Panc1 (cell line): ENCODE results near the gene B3GALT4. TPM values are rescaled to one million over a fixed set of nuclear protein-coding genes. Genes with fewer than 3 reads are reported as not detected.

Experiments
- ATAC-seq: fragments of 200-7000 bp; cut with Tn5 transposase; 2 replicates; pipeline ENCODE4 v1.9.1; 2020; ENCODE audit warnings: mild to moderate bottlenecking, moderate library complexity
- BruUV-seq: library from RNA; stranded (reverse); fragments of 400-500 nt; replicated peaks from 2 replicates; lab custom pipeline; 2021; lab: Mats Ljungman, UMichigan
- CTCF ChIA-PET: fragments of 300-600 bp; sonication (Branson Sonifier 250); formaldehyde crosslinking; loops from one replicate; lab custom pipeline; 2022; ENCODE audit warnings: antibody characterized with exemption; lab: Charles Lee
- POLR2A ChIA-PET: fragments of 300-600 bp; sonication (Branson Sonifier 250); formaldehyde crosslinking; loops from one replicate; lab custom pipeline; 2022; ENCODE audit warnings: antibody characterized with exemption; lab: Charles Lee
- DNase-seq: peaks from one replicate; pipeline ENCODE4 v3.0.0-alpha.2; 2010; ENCODE audit warnings: low read depth, low spot score
- H3K27ac ChIP-seq: 2 replicates; pipeline ENCODE4 v1.5.1; 2011; ENCODE audit warnings: mild to moderate bottlenecking, low read length, inconsistent platforms
- H3K27me3 ChIP-seq: fragments of 200-500 bp; sonication (Bioruptor generic); 2 replicates; pipeline ENCODE4 v1.6.0; 2014; ENCODE audit warnings: low read length, inconsistent platforms; ENCODE audit not compliant: control insufficient read depth, insufficient read depth
- H3K36me3 ChIP-seq: fragments of 200-500 bp; sonication (Bioruptor generic); 2 replicates; pipeline ENCODE4 v1.5.1; 2014; ENCODE audit warnings: inconsistent platforms, mild to moderate bottlenecking, low read length, moderate library complexity; ENCODE audit not compliant: control insufficient read depth, insufficient read depth
- H3K4me1 ChIP-seq: 2 replicates; pipeline ENCODE4 v1.5.1; 2011; ENCODE audit warnings: inconsistent platforms, mild to moderate bottlenecking, low read length, moderate library complexity; ENCODE audit not compliant: control insufficient read depth, insufficient read depth
- H3K4me3 ChIP-seq, 2 experiments: 2 replicates each; pipeline ENCODE4 v1.5.1; 2011 to 2012; ENCODE audit warnings: low read depth in 2 of 2, low read length in 2 of 2, mild to moderate bottlenecking in 2 of 2, inconsistent platforms in 1 of 2, moderate library complexity in 1 of 2
- H3K9me3 ChIP-seq: fragments of 200-500 bp; sonication (Bioruptor generic); 2 replicates; pipeline ENCODE4 v1.5.1; 2014; ENCODE audit warnings: low read depth, mild to moderate bottlenecking, inconsistent platforms, low read length, moderate library complexity; ENCODE audit not compliant: control insufficient read depth, insufficient read depth
- POLR2AphosphoS5 ChIP-seq: IDR thresholded peaks from 2 replicates; pipeline ENCODE4 v1.6.1; 2012; ENCODE audit warnings: mild to moderate bottlenecking, low read depth, low read length, moderate library complexity
- SIN3A ChIP-seq: IDR thresholded peaks from 2 replicates; pipeline ENCODE4 v1.6.1; 2012; ENCODE audit warnings: low read depth, mild to moderate bottlenecking, low read length, moderate library complexity, borderline replicate concordance; ENCODE audit not compliant: insufficient read depth
- TCF7L2 ChIP-seq: IDR thresholded peaks from 2 replicates; pipeline ENCODE4 v1.6.1; 2011; ENCODE audit warnings: mild to moderate bottlenecking, low read depth, low read length, inconsistent platforms
- in situ Hi-C: cut with HindIII; loops from 2 replicates; pipeline ENCODE4 v1.10.0; 2016; ENCODE audit warnings: low sequenced_read_pairs, low pct_unique_long_range_greater_than_20kb
- intact Hi-C: fragments of 100-400 bp; cut with micrococcal nuclease; formaldehyde crosslinking; loops from one replicate; pipeline ENCODE4 v1.10.0; 2022; ENCODE audit not compliant: unreplicated experiment
- total RNA-seq: library from RNA; stranded (reverse); gene quantifications from one replicate; pipeline ENCODE4 v1.2.1, GENCODE V29; 2021; ENCODE audit not compliant: unreplicated experiment
- TF ChIP-seq, protein P1 (sequence below), 2 experiments: IDR thresholded peaks; 2 replicates each; pipeline ENCODE4 v1.6.1; 2011 to 2012; ENCODE audit warnings: low read depth in 2 of 2, control low read depth in 1 of 2, low read length in 1 of 2, mild to moderate bottlenecking in 1 of 2, moderate library complexity in 1 of 2; ENCODE audit not compliant: insufficient read depth in 1 of 2
- TF ChIP-seq, protein P2 (sequence below): fragments of 450-650 bp; IDR thresholded peaks from 2 replicates; pipeline ENCODE4 v1.5.1; 2017; ENCODE audit warnings: mild to moderate bottlenecking

B3GALT4 gene
- total RNA-seq, 1 experiment from 2014 or later: 6.0 TPM

GRCh38 chr6:33288141-33288920, 11.4 kb downstream of the B3GALT4 start:
- Histone ChIP-seq H3K27ac (peak overlapping the region; percentile 95), H3K4me3 (peak overlapping the region; percentile 91 to 97), H3K36me3 (peaks cover 13% of the 10 kb centered on the region), H3K27me3 (no peaks in the 10 kb centered on the region), H3K4me1 (peaks cover 19% of the 10 kb centered on the region), H3K9me3 (no peaks in the 10 kb centered on the region)
- intact Hi-C loops (no loop called here), in situ Hi-C loops (no loop called here)
- POLR2A ChIA-PET: interaction anchor here (0.7 to 1.9 kb wide), 2 partner anchors 10 to 342 kb away, joined by 9 to 11 read pairs; partner anchors contain the start of gene B3GALT4
- peak; percentile 3; the same call in 1 of the 2 replicates for ATAC-seq
- CTCF ChIA-PET: interaction anchor here (0.6 to 1.6 kb wide), 2 partner anchors 11 to 43 kb away, joined by 4 to 5 read pairs; partner anchors contain the start of gene B3GALT4
- TF ChIP-seq, protein P1, sequence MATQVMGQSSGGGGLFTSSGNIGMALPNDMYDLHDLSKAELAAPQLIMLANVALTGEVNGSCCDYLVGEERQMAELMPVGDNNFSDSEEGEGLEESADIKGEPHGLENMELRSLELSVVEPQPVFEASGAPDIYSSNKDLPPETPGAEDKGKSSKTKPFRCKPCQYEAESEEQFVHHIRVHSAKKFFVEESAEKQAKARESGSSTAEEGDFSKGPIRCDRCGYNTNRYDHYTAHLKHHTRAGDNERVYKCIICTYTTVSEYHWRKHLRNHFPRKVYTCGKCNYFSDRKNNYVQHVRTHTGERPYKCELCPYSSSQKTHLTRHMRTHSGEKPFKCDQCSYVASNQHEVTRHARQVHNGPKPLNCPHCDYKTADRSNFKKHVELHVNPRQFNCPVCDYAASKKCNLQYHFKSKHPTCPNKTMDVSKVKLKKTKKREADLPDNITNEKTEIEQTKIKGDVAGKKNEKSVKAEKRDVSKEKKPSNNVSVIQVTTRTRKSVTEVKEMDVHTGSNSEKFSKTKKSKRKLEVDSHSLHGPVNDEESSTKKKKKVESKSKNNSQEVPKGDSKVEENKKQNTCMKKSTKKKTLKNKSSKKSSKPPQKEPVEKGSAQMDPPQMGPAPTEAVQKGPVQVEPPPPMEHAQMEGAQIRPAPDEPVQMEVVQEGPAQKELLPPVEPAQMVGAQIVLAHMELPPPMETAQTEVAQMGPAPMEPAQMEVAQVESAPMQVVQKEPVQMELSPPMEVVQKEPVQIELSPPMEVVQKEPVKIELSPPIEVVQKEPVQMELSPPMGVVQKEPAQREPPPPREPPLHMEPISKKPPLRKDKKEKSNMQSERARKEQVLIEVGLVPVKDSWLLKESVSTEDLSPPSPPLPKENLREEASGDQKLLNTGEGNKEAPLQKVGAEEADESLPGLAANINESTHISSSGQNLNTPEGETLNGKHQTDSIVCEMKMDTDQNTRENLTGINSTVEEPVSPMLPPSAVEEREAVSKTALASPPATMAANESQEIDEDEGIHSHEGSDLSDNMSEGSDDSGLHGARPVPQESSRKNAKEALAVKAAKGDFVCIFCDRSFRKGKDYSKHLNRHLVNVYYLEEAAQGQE (IDR thresholded peaks at IDR 0.05; ENCODE audit: insufficient read depth in 1 of 2, low read depth in 2 of 2, low read length in 1 of 2): no peak
- TF ChIP-seq, protein P2, sequence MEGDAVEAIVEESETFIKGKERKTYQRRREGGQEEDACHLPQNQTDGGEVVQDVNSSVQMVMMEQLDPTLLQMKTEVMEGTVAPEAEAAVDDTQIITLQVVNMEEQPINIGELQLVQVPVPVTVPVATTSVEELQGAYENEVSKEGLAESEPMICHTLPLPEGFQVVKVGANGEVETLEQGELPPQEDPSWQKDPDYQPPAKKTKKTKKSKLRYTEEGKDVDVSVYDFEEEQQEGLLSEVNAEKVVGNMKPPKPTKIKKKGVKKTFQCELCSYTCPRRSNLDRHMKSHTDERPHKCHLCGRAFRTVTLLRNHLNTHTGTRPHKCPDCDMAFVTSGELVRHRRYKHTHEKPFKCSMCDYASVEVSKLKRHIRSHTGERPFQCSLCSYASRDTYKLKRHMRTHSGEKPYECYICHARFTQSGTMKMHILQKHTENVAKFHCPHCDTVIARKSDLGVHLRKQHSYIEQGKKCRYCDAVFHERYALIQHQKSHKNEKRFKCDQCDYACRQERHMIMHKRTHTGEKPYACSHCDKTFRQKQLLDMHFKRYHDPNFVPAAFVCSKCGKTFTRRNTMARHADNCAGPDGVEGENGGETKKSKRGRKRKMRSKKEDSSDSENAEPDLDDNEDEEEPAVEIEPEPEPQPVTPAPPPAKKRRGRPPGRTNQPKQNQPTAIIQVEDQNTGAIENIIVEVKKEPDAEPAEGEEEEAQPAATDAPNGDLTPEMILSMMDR: no peak
- TF ChIP-seq SIN3A (no peak), TCF7L2 (no peak), POLR2AphosphoS5 (no peak)
- DNase-seq: no peak
- TSS peak; percentile 90 for BruUV-seq

DNA sequence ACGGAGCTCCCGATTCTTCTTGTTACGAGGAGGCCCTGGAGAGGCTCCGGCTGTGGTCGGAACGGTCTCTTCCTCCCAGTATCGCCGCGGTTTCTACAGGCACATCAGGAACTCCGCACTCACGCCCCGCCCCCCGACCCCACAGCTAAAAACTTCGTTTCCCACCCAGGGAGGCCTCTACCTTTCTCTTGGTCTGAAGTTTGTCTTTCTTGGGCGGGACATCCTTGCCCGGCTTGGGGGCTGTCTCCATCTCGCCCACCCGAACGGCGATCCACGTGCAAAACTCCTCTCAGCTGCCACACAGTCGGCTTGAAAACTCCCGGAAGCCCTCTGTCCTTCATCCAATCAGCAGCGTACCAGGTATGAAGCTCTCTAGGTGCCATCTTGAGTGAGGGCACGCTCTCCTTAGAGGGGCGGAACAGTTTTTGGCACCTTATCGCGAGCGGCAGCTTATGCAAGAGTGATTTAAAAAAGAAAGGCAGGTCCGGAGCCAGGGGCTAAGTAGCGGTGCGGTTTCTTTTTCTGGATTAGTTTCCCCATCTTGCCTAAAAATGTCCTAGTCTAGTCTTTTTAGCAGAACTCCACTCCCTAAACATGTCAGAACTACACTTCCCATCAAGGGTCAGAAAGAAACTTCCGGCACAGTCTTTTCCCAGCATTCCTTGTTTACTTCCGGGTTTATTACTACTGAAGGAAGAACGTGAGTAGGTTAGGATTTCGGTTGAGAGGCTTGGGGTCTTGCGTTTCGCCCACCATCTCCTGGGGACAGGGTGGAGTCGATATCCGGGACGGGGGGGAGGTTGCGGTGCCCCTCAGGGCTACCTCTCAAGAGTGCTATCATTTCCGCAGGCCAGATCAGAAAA, 12.2 kb downstream of the B3GALT4 start, which contains the start of the genes PFDN6 and WDR46:
Gene PFDN6 (plus strand): TSS at position 681 of the 863 bp plus-strand sequence. CDS start 256 bp downstream, outside the sequence.
Gene WDR46 (minus strand): TSS at position 319 of the 863 bp plus-strand sequence. CDS start 69 bp downstream, at position 250.
- CTCF ChIA-PET: interaction anchor here (0.6 to 1.6 kb wide), 2 partner anchors 12 to 44 kb away, joined by 4 to 5 read pairs; partner anchors contain the start of gene B3GALT4
- Histone ChIP-seq H3K4me1 (peaks cover 19% of the 10 kb centered on the region), H3K9me3 (no peaks in the 10 kb centered on the region), H3K4me3 (peak within 1 kb of the TSS; percentile 91 to 97), H3K27me3 (no peaks in the 10 kb centered on the region), H3K27ac (peak within 1 kb of the TSS; percentile 95), H3K36me3 (peaks cover 13% of the 10 kb centered on the region)
- peak; percentile 97 for ATAC-seq
- TF ChIP-seq POLR2AphosphoS5 (peak; percentile 85), SIN3A (peak; percentile 68; the same call in 1 of the 2 replicates), TCF7L2 (no peak)
- intact Hi-C loops: no loop called here
- no TSS peak for BruUV-seq
- POLR2A ChIA-PET: interaction anchor here (0.6 to 1.9 kb wide), 5 partner anchors 8 to 217 kb away, joined by 3 to 11 read pairs (median 3); partner anchors contain the start of gene B3GALT4
- in situ Hi-C loops: no loop called here
- peak; percentile 93 for DNase-seq
